Hematopoietic multipotent progenitor cell treated with erythropoietin and hydrocortisone succinate and interleukin-3 and kit ligand, for 8 days (in vitro differentiated cells): ENCODE measurements around the gene SAE1.

Source experiments
- DNase-seq: peaks from one replicate; pipeline ENCODE4 v3.0.0-alpha.2; 2015

Gene SAE1

DNA sequence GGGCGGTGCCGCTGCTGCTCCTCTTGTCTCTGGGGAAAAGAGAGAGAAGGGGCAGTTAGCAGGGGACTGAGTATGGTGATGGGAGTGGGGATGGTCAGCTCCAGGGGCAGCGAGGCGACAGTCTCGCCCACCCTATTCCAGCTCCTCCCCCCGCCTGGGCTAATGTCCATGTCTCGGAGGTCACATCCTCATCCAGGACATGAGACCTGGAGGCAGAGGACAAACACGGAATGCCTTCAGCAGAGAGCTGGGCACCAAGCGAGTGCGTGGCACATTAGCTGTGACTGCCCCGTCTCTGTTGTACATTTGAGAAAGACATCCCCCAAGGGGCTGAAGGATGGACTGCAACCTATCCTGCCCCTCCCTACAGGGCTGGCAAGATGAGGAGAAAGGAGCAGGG is 91.3 kb downstream of the SAE1 start:
- DNase-seq, result no peak

DNA sequence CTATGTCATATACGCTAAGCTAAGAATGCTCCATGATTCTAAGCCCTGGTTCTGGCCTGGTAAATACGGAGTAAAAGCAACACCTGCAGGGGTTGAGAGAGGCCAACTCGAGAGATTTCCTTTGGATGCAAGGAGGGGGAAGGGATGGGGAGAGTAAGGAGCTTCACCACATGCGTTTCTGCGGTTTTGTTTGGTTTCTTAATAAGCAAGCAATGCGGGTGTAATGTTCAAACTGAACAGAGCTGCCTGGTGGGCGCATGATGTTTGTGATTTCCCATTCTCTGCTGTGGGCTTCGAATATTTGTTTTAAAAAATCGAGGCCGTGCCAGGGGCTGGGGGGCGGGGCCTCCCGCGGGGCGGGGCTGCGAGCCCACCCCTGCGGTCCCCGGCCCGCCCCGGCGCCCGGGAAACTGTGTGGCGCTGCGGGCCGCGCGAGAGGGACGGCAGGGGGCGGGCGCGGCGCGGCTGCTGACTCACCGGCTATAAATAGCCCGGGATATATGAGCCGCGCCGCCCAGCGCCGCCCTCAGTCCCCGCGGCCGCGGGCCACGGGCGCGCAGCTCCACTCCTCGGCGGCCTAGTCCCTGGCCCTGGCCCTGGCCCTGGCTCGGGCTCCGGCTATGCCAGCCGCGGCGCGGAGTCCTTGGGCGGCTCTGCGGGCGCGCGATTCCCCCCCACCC is 95.3 kb downstream of the SAE1 start:
- DNase-seq, result peak; percentile 85

DNA sequence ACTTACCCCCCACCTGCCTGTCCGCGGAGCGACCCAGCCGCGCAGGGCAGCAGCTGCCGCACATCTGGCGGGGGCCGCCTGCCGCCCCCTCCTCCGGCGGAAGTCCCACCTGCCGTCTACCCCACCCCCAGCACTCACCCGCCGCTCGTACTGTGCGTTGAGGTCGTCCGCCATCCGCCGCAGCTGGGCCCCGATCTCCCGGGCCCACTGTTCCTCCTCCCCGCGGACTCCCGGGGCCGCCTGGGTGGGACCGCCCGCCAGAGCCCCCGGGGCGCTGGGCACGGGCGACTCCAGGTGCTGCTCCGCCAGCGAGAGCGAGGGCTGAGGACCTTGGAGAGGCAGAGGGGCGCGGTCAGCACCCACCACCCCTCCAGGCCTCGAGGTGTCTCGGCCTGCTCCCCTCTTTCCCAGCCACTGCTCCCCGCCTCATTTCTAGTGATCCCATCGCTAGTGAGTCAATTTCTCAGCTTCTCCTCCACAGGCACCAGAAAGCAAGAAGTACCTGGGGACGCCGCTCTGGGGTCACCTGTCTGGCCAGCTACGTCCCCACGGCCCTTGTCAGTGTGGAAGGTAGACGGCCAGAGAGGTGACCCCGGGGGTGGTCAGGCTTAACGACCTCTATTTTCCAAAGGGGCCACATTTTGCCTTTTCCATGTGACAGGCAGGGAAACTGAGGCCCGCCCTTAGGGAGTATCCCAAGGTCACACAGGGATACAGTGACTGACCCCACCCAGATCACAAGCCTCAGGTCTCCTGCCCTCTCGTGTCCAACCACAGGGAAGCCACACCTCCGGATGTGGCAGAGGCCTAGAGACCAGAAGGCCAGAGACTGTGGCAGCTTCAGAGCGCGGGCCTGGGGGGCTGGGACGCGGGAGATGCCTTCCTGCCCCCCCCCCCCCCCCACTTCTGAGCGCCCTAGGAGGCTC is 96.1 kb downstream of the SAE1 start:
- peak; percentile 97 for DNase-seq

DNA sequence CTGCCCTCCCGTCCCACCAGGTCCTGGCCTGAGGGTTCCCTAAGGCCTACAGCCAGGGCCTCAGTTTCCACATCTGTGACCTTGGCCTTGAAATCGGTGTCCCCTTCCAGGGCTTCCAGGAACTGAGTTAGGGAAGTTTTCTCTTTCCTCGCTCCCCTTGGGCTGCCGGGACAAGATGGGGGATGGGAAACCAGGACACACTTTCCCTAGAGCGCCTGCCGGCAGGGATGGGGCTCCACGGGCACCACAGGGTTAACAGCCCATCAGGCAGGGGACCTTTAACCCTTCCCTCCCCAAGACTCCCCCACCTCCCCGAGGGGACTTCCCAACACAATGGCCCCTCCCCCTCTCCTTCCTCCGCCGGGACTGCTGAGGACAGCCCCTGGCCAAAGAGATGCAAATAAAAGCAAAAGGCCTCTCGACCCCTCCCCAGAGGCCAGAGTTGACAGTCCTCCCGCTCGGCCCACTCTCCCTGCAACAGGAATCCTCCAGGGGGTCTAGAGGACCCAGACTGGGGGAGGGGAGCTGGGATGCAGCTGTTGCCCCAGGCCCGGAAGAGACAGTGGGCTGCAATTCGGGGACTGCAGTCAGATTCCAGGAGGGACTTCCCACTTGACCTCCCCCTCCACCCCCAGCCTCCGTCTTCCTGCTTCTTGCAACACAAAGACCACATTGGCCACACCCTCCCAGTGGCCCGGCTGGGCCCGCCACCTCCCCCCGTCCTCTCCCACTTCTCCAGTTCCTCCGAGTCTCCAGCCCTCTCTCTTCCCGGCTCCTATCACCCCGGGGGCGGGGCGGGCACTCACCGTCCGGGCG is 96.9 kb downstream of the SAE1 start:
- peak; percentile 81 for DNase-seq

DNA sequence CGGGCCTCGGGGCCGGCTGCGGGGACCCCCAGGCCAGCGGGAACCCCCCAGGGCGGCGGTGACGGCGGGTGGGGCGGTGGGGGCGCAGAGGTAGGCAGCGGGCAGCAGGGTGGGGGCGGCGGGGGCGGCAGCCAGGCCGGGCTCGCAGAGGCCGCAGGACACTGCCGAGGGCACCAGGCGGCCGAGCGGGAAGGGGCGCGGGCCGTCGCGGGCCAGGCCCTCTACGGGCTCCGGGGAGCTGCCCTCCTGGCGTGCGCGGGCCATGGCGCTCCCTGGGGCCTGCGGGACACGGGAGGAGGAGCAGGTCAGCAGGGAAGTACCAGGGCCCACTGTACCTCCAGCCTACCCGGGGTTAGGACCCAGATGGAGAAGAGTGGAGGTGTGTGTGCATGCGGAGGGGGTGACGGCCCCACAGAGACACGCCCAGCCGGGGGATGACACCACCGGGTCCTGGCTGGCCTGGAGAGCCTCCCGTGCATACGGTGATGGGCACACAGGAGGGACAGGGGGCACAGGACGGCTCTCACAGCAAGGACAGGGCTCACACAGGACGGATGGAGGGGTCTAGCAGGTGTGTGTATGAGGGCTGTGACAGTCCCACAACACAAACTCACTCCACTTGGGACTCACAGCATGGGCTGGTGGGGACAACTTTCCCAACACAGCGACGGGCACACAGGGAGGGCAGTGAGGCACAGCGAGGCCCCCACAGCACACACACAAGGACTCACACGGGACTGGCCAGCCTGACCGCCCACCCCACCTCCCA is 97.7 kb downstream of the SAE1 start:
- DNase-seq, result peak; percentile 68

DNA sequence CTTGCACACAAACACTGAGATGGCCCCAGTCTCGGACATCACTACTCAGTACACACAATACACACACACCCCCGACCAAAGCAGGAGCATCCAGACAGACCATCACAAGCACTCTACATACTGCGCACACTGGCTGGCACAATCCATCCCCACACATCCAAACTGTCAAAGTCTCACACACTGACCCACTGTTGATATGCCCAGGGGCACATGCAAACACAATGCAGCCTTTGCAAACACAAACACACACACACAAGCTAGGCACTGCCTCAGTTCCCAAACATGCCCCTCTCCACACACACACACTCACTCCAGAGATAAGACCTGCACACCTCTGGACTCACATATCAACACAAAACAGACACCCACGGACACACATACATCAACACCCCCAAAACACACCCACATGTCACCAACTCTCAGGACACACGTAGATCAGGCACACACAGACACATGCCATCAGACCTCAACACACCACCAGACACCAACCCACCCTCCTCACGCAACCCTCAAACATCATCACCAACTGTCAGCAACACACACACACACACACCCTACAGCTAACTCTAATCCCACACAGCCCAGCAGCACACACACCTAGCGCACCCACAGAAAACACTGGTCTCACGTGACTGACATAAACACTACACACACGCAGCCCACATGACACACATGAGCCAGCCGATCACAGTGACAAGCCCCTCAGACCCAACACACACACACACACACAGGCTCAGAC is 98.5 kb downstream of the SAE1 start:
- DNase-seq, result peak; percentile 84

DNA sequence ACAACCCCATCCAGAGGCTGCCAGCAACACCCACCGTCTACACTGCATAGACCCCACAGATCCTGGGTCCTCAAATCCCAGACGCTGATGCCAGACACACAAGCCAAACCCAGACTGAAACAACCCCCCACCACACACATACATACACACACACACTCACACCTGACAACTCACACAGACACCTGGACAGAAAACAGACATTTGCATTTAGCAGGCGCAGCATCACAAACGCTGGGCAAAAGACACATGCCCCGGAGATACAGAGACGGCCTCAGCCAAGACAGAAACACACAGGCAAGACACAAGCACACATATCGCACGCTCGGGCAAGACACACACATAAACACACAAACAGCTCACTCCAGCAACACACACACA is 99.0 kb downstream of the SAE1 start:
- DNase-seq, result peak; percentile 61

DNA sequence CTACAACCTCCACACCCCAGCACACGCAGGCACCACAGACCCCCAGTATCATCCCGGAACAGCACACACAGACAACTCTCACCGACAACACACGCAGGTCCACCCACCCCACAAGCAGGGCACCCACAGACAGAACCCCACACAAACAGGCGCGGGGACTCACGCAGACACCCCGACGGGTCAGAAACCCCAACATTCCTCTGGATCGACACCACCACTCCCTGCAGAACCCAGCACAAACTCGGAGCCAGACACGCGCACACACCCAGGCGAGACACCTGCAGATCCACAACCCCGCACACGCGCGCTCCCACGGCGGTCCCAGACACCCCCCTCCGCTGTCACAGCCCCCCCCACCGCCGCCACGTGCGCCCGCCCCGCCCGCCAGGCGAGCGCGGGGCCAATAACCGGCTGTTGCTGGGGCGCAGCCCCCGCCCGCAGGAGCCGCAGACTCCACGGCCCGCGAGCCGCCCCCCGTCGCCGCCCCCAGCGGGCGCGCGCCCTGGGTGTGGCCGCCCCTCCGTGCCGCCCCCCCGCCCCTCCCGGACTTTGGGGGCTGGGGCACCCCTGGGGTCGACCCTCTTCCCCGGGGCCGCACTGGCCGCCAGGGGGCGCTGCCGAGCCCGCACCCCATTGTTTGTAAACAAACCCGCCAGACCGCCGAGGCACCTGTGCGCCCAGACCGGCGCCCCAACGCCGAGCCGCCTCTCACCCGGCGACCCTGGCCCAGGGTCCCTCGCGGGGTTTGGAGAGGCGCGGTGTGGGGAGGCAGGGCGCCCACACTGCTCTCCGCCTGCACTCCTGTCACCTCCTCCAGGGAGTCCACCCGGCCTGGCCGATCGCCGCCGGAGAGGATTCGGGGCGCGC is 99.7 kb downstream of the SAE1 start:
- peak; percentile 84 for DNase-seq

DNA sequence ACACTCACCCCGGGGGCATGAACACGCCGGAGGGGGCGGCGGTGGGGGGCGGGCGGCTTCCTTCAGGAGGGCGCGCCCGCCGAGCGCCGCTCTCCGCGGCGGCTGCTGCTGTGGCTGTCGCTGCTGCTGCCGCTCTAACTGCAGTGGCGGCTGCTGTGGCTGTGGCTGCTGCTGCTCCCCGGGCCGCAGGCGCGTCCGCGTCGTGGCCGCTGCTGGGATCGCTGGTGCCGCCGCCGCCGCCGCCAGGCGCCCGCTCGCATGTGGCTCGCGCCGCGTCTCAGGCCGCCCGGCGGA is 100.2 kb downstream of the SAE1 start, which contains the start of gene BBC3:
BBC3 (minus strand) TSS at position 279 of the 294 bp plus-strand sequence. CDS start 2,768 bp downstream, outside the sequence.
- DNase-seq, result no peak

DNA sequence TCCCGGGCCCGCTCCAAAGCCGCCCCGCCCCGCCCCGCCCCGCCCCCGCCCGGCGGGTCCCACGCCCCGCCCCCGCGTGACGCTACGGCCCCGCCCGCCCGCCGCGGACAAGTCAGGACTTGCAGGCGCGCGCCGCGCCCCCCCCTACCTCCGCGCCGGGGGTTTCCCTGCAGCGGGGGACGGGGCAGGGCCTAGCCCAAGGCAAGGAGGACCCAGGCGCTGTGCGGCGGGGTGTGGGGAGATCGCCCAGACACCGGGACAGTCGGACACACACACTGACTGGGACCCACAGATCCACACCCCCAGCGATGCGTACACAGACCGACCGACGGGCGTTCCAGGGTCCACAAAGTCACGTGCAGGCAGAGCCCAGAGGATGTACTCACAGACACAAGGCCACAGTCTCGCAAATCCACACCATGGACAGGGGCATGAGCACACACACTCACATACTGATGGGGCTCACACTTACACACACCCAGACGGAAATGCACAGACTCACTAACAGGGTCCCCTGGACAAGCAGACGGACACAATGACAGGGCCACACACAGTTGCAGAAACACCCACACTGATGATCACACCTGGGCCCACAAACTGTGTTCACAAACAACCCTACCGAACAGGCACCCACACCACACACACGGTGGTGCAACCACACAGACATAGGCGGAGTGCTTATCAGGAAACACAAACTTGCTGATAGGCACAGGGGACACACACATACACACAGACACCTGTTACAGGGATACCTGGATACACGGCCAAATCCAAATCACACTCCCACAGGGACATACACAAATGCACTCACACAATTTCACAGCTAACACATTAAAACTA is 100.8 kb downstream of the SAE1 start:
- DNase-seq, result peak; percentile 81

DNA sequence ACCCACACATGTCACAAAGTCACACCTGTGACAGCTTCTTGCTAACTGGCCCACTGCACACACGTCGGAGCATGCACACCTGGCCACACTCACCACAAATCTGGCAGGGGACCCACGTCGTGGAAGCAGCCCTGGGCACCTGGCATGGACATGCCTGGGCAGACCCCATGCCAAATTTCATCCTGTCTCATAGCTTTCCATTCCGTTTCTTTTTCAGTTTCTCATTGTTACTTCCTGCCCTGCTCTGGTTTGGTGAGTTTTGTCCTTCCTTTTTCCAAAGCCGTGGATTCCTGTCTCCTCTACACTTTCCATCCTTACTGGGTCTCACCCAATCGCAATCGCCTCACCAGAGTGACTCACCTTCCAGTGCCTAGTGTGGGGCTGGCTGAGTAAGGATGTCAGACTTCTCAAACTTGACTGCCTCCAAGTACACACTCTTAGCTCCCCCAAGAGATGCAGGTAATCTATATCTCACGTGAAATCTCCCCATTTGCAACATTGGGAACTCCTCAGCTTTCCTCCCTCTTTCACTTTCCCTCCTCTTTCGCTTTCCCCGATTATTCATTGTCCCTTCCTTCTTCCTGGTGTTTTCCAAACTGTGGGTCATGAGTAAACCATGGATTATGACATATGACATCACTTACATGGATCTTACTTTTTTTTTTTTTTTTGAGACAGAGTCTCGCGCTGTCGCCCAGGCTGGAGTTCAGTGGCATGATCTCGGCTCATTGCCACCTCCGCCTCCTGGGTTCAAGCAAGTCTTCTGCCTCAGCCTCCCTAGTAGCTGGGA is 102.0 kb downstream of the SAE1 start:
- peak; percentile 35 for DNase-seq

DNA sequence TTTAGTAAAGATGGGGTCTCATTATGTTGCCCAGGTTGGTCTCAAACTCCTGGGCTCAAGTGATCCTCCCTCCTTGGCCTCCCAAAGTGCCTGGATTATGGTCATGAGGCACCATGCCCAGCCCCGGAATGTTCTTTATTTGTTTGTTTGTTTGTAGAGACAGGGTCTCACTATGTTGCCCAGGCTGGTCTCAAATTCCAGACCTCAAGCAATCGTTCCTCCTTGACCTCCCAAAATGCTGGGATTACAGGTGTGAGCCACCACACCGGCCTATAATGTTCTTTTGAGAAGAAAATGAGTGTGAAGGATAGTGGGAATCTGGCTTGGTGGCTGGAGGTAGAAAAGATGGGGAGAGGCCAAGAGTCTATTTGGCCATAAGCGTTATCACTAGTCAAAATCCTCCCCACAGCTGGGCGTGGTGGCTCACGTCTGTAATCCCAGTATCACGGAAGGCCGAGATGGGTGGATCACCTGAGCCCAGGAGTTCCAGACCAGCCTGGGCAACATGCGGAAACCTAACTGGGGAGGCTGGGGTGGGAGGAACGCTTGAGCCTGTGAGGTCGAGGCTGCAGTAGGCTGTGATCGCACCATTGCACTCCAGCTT is 105.5 kb downstream of the SAE1 start:
- no peak for DNase-seq

DNA sequence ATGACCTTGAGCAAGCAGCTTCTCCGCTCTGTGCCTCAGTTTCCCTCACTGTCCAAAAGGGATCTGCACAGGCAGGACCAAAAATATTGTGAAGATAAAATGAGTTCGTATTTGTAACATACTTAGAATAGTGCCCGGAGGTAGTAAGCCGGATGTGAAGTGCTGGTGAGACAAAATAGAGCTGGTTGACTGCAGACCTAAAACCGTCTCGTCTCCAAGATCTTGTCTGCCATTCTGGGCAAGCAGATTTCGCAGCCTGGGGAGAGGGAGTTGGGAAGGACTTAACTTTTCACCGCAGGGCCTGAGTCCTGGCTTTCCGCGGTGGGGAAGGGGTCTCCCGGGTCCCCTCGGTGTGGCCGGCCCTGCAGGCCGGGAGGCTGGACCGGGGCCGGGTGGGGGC is 108.5 kb downstream of the SAE1 start:
- DNase-seq, result no peak

DNA sequence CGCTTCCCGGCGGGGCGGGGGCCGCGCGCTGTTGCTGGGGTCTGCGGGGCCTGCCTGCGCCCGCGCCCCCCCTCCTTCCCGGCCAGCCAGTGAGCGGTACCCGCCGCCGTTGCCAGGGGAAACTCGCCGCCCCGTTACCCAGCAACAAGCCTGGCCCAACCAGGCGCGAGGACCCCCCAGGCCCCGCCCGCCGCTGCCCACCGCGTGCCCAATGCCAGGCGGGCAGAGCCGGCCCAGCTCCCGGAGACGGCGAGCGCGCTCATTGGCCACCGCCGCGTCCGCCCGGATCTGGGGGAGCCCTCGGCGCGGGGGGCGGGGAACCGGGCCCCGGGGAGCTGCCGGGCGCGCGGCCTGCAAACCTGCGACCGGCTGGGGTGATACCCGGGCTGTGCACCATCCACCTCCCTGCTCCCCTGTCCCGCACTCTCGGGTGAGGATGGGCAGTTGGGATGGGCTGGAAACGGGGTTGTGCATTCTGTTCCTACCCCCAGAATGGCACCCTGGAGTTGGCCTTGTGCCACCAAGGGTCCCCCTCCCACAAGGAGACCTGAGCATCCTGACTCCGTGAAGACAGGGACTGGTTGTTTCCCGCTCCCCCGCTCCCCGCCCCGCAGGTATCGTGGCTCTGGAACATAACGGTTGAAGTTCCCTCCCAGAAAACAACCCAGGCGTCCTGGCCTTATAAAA is 109.1 kb downstream of the SAE1 start:
- peak; percentile 62 for DNase-seq

DNA sequence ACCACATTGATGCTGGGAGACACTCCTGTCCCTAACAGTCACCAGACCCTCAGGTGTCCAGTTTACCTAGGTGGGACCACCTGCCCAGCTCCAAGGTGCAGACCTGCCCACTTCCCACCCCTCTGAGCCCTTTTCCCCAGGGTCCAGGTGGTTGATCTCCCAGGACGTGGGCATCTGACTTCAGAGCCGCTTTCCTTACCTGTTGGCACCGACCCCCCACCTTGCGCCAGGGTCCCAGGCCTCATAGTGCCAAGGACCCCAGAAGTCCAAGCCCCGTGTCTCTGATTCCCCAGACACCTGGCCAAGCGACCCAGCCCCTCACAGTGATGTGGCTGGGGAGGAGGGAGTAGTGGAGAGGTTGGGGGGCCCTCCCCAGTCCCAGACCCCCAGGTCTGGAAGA is 109.9 kb downstream of the SAE1 start:
- DNase-seq, result no peak

DNA sequence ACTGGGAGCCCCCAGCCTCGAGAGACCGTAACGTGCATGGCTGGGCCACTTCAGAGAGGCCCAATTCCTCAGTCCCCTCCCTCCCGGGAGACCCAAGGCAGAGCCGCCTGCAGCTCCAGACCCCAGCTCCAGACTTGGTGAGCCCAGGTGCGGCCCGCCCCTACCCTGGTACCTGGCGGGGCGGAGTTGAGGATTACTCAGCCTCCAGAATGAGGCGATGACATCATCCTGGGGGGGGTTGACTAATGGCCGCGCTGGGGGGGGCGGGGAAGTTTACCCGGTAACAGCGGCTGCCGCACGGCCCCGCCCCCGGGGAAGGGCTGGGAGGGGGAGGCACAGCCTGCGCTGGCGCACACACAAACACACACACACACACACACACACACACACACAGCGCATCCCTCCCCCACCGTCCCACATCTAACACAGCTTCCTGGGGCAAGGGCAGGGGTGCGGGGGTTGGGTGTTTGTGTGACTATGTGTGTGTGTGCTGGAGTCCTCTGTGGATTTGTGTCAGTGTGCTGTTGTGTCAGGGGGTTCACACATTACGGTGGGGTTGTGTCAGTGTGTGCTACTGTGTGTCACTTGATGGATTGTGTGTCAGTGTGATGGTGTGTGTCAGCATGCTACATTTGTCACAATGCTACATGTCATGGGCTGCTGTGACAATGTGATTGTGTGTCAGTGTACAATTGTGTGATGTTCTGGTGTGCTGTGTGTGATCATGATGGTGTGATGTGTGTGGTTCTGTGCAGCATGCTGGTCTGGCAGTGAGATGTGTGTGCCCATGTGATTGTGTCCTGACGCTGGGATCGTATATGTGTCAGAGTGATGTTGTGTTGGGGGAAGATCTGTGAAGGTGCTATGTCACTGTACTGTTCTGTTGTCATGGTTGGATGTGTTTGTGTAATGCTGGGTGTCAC is 110.6 kb downstream of the SAE1 start:
- peak; percentile 68 for DNase-seq
